Activated CD8-positive, alpha-beta memory T cell treated with anti-CD3 and anti-CD28 coated beads for 1 hour (primary cell): Measurements from ENCODE around the gene ZIK1.

Experiments used
- DNase-seq, 2 donors: peaks; one replicate each; pipeline ENCODE4 v3.0.0-alpha.2; 2020; ENCODE audit warnings: low read depth in 1 of 2; ENCODE audit errors: extremely low read depth in 1 of 2

The ZIK1 gene

GRCh38 chr19:57583521-57584416 lies at the start of gene ZIK1:
TSS of gene ZIK1 (plus strand) at chr19:57584145. CDS start at chr19:57584357, 212 bp downstream.
- peak; percentile 74 to 79 for DNase-seq

DNA sequence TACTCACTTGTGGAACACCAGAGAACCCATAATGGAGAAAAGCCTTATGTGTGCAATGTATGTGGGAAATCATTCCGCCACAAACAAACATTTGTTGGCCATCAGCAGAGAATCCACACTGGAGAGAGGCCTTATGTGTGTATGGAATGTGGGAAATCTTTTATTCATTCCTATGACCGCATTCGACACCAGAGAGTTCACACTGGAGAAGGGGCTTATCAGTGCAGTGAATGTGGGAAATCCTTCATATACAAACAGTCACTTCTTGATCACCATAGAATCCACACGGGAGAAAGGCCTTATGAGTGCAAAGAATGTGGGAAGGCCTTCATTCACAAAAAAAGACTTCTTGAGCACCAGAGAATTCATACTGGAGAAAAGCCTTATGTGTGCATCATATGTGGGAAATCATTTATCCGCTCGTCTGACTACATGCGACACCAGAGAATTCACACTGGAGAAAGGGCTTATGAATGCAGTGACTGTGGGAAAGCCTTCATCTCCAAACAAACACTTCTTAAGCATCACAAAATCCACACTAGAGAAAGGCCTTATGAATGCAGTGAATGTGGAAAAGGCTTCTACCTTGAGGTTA lies 45.9 kb upstream of the ZIK1 start:
- DNase-seq: no peak

DNA sequence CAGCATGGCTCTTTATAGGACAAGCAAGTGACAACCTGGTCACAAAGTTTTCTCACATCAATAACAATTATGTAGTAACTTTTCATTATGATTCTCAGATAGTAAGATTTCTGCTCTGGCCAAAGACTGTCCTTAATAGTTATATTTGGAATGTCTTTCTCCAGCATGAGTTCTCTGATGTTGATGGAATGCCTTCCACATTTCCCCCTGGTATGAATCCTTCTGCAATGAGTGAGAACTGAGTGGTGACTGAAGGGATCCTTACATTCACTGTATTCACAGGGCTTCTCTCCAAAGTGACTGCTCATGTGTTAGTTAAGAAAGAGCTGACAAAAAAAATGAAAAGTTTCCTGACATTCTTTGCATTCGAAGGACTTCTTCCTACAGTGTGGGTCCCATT lies 37.4 kb upstream of the ZIK1 start:
- no peak for DNase-seq

- DNase-seq: no peak
These were observed 31.5 kb upstream of the ZIK1 start for GRCh38 chr19:57552432-57552831.

- DNase-seq: no peak
These were observed 26.3 kb upstream of the ZIK1 start for GRCh38 chr19:57557659-57558058.

- DNase-seq: no peak
These were observed 25.4 kb upstream of the ZIK1 start for GRCh38 chr19:57558525-57558924.

DNA sequence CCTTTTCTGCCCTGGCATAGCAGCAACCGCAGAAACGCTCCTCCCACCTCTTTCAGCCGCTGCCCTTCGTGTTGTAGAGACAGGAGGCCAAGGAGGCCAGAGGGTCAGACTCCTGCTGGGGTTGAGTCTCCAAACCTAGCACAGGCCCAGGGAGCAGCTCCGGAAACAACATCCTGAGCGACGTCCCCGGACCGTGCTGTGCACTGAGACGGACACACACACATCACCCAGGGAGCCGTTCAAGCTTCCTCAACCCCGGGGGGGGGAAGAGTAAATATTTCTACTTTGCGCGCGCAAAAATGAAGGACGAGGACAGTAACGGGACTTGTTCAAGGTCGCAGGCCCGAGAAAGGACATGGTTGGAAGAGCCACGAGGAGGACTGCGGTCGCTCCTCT lies 24.9 kb upstream of the ZIK1 start:
- DNase-seq: no peak

DNA sequence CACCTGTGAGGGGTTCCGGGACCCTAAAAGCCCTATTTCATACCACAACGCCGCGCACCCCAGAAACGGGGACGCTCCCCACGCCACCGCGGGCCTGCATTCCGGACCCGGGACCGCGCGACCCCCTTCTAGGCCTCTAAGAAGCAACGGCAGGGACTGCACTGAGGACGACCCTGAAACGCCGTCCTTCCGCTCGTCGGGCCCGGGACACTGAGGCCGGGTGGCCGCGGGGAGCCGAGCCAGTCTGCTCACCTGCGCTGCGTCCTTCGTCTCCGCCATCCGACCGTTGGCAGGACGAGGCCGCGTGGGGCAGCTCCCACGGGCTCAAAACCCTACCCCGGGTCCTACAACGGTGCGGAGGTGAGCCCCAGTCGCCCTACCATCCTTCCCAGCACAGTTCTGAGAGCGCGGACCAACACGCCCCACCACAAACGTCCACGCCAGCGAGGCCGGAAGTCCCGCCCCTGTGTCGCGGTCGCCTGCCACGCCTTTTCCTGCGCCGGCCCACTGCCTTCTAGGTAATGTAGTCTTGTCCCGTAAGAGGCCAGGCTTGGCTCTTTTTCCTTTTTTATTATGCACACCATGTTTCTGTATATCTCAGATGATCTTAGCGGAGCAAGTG lies 24.4 kb upstream of the ZIK1 start, which contains the start of gene ZNF550:
Gene ZNF550, minus strand, starts transcription at position 460 of the 622 bp plus-strand sequence. Its CDS starts 181 bp downstream, at position 279.
- peak; percentile 60 to 78 for DNase-seq

DNA sequence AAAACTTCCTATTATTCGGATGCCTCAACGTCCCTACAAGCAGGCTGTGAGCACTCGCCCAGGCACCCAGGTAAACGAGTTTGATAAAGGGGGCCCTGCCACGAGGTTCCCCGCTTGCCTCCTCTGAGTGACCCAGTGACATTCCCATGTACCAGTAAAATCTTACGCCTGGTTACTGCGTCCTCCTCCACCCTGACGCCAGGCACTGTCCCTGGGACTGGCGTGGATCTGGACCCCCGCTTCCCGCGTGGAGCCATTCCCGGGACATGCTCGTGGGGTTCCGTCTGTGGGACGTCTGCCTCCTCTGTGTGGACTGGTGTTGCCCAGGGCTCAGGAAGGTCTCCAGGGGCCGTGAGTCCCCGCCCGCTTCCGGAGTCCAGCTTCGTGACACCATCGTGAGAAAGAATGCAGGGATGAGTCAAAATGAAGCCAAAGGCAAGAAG lies 23.9 kb upstream of the ZIK1 start:
- no peak for DNase-seq

GRCh38 chr19:57563547-57563946 lies 20.4 kb upstream of the ZIK1 start:
- no peak for DNase-seq

DNA sequence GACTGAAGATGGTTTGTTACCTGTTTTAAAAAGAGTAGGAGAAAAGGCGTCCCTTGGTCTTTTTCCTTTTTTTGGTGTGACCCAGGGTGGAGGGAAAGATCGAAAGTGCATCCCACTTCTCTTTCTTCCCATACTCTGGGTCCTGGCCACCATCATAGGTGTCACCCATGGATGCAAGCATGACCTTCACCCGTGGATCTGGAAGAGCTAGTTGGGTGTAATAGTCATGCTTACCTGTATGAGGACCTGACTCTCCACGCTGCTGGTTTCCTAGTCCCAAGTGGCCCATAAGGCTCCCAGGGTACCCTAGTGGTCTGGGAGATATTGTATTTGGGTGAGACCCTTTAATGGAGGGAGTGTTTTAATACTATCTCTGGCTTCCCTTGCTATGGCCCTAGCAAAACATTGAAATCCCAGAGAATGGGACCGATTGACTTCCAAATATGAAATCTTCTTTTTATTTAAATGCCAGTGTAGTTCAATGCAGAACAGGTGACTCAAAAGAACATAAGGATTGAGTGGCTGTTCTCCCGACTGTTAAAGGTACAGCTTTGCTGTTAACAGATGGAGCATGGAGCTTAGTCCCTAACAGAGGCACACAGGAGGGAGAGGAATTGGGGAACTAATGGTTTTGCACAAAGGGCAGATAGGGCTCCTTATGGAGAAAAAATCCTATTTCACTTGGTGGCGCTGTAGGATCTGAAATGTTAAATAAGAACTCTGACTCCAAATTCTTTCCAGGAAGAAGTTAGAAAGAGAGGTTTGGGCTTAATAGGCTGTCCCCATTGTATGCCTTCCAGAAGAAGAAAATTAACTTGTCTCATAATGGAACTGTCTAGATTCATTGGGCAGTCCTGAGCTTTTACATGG lies 17.3 kb upstream of the ZIK1 start:
- no peak for DNase-seq

DNA sequence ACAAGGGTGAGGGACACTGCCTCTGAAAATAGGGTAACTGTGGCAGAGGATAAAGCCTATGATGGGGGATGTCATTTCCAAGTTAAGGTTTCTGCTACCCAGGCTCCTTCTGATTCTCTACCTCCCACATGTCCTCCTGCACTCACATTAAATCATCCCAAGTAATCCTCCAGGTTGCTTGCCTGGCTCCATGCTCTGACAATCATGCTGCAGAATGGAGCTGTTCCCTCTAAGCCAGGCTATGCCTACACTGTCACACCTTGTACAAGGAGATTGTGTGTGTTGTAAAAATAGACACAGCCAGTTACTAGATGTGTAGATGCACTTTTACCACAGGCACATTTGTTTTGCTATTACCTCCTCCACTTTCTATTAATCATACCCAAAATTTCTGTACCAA lies 13.2 kb upstream of the ZIK1 start:
- no peak for DNase-seq

- DNase-seq: no peak
These were observed 11.5 kb upstream of the ZIK1 start for GRCh38 chr19:57572415-57572947.

GRCh38 chr19:57576661-57577060 lies 7.3 kb upstream of the ZIK1 start:
- DNase-seq: no peak

DNA sequence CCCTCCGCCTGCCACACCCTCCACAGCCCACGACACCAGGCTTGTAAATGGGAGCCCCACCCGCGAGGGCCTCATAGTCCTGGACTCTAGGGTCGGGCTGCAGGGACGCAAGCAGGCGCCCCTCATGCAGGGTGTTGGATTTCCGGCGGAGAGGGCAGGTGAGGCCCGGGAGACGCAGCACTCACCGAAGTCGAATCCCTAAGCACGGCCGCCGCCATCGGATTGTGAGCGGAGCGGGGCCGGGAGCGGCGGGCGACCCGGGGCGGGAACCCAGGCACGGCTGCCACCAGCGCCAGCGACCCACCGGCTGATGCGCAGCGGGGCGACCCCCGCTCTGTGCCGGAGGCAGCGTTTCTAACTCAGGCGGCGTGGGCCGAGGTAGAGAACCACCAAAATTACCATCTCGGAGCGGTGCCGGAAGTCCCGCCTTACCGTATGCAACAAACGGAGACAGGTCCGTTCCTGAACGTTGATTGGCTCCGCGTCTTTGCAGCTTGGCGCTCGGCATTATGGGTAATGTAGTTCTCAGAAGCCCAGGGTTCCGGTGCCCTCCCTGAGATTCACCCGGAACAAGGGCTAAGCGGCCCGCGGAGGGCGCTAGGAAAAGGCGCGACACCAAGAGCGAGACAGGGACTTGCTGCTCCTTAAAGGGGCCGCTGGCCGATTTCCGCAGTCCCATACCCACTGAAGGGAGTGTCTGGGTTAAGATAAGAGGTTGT lies 5.3 kb upstream of the ZIK1 start, which contains the start of gene ZNF416:
Gene ZNF416, minus strand, starts transcription at position 425 of the 719 bp plus-strand sequence. Its CDS starts 207 bp downstream, at position 218.
- peak; percentile 87 to 95 for DNase-seq

DNA sequence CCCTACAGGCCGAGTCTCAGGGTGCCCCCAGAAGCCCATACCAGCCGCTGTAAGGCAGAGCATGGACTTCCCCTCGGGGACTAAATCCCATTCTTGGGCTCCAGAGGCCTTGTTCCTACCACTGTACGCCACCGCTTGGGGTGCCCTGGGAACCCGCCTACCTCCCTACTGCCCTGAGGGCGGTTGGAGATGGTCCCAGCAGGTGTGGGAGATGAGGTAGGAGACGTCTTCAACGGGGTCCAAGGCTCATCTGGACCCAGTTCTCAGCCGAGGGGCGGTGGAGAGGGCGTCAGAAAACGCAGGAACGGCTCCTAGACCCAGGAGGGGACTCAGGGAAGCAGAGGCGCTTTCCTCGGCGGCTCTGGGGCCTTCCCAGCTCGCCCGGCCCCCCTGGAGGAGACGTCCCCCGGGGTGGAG lies 833 bp upstream of the ZIK1 start:
- no peak for DNase-seq

GRCh38 chr19:57587529-57587928 lies 3.6 kb downstream of the ZIK1 start:
- no peak for DNase-seq

GRCh38 chr19:57599377-57599760 lies 15.4 kb downstream of the ZIK1 start:
- DNase-seq: no peak

- DNase-seq: peak; percentile 58 to 78
These were observed 15.9 kb downstream of the ZIK1 start, which contains the start of gene ZNF530 for GRCh38 chr19:57599761-57600383. TSS of gene ZNF530 (plus strand) at chr19:57599885. CDS start at chr19:57604346, 4,461 bp downstream.
